Measurements from ENCODE around the gene SYNE2.
"Not testable (repeated sequence)": the region's sequence is repeated elsewhere in the genome, so short reads cannot be mapped to it uniquely, and the experiment has no call there.

Gene SYNE2

DNA sequence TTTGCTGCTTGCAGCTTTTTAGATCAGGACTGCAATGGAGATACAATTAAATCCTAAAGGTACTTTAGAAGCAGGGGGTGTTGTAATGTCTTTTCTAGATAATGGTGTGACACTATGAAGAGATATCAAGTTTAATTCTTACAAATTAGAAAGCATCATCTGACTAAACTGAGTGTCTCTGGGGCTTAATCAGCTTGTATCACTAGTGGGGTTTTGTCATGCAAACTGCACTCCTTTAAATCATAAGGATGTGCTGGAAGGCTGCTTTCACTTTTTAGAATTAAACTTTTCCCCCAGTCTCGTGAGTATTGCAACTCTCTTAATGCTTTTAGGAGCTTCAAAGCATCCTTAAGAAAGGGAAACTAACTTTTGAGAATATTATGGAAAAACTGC is 222.8 kb downstream of the SYNE2 start:
- DNase-seq (ENCODE audit: low read depth): no peak

DNA sequence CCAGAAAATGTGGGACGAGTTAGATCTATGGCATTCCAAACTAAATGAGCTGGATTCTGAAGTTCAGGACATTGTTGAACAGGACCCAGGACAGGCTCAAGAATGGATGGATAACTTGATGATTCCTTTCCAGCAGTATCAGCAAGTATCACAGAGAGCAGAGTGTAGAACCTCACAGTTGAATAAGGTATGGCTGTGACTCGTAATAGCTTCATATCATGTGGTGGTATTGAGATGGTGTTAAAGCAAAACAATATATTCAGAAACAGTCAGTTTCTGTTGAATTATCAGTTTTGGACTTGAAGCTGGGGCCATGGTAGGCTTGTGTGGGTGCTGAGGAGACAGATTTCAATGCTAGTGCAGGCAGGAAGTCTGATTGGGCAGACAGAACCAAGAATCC is 227.6 kb downstream of the SYNE2 start:
- DNase-seq (ENCODE audit: low read depth): no peak

DNA sequence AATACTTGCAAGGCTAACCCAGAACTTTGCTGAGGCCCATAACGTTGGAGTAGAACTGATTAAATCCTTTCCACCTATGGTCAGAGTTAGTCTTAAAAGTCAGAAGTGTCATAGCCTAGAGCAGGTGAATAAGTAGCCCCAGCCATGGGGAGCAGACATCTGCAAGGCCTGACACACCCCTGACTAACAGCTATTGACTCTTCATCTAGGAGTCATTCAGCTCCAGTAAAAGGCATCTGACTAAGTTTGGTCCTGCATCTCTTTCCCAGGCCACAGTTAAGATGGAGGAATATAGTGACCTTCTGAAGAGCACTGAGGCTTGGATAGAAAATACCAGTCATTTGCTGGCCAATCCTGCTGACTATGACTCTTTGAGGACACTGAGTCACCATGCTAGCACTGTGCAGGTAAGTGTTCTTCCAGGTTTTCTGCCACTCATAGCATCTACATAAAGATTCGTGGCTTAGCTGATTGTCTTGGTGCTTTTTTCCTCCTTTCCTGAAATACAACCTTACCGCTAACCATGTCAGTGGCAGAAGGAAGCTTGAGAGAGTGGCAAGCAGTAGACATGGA is 228.5 kb downstream of the SYNE2 start:
- DNase-seq (ENCODE audit: low read depth): no peak

DNA sequence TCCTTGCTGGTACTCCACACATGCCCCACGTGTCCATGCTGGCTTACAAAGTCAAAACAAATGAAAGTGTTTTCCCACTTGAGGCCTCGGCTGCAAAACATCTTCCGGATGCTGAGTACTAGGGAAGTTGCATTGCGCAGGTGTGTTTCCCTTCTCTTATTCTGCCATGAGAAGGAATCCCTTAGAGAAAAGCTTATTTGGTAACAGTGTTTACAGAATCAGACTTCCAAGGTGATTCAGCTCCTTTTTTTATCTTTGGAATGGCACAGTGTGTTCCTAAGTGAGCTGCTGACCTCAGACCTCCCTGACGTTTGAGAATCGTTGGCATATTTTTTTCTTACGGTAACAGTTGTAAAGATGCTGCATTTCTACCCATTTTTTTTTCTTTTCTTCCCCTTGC is 230.0 kb downstream of the SYNE2 start:
- DNase-seq (ENCODE audit: low read depth): no peak

DNA sequence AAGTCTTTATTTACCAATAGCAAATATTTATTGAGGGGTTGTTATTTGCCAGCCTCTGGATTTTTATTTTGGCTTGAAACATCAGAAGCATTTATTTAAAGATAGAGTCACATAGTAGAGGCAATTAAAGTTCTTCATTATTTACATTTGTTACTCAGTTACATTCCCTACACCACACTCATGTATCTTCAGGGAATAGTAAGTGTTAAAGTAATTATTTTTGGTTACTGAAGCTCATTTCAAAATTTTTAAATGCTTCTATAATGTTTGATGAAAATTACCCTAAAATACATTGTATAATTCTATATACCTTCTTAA is 235.8 kb downstream of the SYNE2 start:
- DNase-seq (ENCODE audit: low read depth): no peak

DNA sequence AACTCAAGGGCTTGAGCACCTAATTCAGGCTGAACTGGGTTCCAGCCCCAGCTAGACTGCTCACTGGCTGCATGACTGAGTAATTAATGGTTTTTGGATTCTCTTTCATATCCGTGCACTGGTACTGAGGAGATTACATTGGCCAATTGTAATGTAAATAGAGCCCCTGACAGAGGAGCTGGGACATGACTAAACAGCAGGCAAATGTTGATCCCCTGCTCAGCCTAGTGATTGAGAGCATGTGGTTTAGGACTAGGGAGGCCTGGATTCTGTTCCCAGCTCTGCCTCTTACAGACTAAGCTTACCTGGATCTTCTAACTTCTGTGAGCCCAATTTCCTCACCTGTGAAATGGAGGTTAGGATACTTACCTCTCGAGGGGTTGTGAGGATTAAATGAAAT is 237.1 kb downstream of the SYNE2 start:
- DNase-seq (ENCODE audit: low read depth): no peak

DNA sequence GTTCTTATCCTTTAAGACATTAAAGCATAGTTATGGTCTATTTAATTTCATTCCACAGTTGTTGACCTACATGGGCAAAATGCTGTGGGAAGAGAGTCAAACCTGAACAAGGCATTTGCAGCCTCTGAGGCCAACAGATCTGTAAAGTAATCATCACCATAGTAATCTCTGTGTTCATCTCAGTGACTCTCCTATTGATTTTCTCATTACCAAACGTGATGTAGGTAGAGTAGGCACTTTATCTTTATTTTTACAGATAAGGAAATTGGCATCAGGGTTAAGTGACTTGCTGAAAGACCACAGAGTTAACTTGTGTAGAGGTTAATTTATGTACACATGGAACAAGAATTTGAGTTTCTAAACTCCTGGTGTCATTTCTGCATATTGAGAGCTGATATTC is 238.4 kb downstream of the SYNE2 start:
- no peak for DNase-seq (ENCODE audit: low read depth)

DNA sequence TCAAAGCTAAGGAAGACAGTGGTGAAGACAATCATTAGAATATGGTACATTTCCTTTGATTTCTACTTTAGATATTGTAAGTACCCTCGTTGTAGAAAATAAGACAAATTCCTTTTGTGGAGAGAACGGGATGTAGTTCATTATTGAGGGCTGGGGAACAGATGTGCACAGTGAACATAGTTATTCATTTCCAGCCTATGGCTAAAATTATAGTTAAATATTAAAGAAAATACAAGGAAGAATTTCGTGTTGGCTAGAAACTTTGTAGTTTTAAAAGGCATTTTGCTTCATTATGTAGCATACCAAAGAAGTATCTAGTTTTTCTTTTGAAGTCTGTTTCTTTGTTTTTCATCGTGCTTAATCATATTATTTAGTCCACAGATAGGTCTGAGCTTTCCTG is 239.5 kb downstream of the SYNE2 start:
- no peak for DNase-seq (ENCODE audit: low read depth)

DNA sequence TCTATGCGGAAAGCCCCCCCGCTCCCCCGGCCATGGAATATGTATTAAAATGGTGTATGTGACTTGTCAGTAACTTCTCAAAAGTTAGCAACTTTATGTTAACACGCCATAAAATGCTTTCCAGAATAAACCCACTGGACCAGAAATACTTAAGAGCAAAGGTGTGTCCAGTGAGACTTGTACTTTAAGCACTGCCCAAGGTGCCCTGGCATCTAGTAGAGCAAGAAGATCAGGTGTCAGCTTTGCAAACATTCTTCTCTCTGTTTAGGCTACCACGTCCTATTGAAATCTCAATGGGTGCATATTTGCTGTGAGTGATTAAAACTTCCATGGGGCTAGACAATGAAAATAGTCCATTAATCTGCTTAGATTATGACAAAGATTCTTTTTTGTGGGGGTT is 240.1 kb downstream of the SYNE2 start:
- DNase-seq (ENCODE audit: low read depth): no peak

DNA sequence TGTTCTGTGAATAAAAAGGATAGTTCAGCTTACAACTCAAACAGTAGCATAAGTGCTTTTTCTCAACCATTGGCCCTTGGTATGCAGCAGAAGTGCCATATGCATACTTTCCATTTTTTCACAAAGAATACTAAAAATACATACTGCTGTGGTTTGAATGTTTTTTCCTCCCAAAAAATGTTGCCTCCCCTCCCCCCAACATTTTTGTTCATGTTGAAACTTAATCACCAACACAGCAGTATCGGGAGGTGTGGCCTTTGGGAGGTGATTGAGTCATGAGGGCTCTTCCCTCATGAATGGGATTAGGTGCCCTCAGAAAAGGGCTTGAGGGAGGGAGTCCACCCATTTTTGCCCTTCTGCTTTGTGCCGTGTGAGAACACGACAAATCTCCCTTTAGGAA is 242.8 kb downstream of the SYNE2 start:
- no peak for DNase-seq (ENCODE audit: low read depth)

DNA sequence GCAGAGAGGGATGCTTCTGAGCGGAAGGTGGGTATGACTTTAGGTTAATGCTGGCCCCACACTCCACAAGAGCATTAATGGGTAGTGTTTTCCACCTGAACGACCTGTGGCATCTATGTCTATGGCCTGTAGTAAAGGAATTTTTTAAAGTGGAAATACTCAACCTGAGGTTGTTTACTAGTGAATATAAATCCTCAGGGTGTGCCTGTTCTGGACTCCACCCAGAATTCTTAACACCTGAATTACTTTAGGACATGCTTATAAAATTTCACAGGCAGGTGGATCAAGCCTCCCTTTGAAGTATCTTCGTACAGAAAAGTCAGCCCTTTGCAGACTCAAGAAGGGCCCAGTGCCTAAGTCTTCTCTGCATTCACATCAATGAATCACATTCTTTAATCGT is 245.3 kb downstream of the SYNE2 start:
- no peak for DNase-seq (ENCODE audit: low read depth)

DNA sequence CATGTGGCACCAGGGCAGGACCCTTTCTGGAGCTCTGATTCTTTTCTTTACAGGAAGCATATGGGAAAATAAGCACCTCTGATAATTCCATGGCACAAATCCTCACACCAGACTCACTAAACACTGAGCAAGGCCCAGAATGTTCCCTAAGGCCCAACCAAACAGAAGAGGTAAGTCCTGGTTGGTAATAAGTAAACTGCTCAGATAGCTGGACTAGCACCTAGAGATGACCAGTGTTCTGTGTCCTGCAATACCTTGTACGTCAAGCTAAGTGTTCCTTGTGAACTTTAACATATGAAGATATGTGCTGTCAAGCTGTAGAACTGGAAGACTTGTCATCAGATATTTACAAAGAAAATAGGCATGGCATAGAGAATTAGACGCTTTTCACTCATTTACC is 254.6 kb downstream of the SYNE2 start:
- DNase-seq (ENCODE audit: low read depth): no peak

DNA sequence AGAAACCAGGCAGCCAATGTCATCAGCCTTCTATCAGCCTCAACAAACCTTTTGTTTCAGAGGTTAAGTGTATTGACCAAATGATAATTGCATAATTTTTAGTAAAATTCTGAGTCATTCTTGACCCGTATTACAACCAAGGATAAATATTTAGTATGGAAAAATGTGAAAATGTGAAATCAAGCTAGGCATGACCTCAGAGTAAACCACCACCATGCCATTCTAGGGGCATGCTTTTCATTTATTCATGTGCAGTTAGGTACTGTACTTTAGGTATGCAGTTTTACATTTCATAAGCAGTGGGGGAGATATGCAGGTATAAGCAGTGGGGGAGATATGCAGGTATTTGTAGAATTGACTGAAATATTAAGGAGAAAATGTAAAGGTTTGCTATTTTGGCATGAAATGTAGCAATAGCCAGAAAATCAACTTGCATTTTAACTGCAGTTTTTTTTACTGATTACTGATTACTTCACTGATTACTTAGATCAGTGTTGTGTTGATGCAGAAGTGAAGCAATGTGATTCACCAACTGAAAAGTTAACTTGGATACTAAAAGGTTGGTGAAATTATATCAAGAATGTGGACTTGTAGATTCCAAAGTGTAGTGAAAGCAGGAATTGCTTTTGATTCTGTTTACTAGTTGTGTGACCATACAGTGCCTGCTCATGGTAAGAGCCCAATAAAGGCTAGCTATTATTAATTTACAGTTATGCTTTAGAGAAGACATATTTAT is 257.2 kb downstream of the SYNE2 start:
- DNase-seq (ENCODE audit: low read depth): no peak

DNA sequence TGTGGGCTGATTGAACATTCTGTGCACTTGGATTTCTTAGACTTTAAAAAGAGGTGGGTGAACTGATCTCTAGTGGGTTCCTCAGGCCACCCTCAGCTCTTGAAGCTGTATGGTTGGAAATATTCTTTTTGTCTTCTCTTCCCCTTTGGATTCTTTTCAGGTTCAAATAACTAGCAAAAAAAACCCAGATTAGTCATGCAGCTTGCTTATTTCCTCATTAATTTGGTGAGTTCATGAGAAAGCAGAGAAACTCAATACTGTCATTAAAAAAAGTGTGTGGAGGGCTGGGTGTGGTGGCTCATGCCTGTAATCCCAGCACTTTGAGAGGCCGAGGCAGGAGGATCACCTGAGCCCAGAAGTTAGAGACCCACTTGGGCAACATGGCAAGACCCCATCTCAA is 258.0 kb downstream of the SYNE2 start:
- no peak for DNase-seq (ENCODE audit: low read depth)

DNA sequence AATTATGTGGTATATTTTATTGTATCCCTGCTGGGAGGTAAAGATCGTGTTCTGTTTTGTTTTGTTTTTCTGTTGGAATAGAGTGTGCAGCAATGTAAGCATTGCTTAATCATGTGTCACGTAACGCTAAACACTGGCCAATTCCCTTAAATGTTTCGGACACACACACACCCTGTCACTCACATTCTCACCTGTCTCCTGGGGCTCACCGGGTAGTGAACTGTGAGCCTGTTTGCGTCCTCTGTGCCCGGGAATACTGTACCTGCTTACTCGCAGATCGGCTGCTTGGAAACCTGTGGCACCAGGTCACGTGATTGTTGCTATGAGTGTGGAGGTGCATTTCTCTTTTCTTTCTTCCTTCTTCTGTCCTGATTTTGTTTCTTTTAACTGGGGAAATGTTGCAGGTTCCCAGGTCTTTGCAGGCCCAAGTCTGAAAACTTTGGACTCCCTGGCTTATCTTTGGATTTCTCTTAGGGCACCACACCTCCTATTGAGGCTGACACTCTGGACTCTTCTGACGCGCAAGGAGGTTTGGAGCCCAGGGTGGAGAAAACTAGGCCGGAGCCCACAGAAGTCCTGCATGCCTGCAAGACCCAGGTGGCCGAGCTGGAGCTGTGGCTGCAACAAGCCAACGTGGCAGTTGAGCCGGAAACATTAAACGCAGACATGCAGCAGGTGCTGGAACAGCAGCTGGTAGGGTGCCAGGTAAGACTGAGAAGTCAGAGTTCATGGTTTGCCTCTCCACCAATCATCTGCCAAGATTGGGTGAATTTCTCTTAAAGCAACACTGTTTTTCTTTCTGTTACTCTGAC is 260.3 kb downstream of the SYNE2 start:
- DNase-seq (ENCODE audit: low read depth): no peak

DNA sequence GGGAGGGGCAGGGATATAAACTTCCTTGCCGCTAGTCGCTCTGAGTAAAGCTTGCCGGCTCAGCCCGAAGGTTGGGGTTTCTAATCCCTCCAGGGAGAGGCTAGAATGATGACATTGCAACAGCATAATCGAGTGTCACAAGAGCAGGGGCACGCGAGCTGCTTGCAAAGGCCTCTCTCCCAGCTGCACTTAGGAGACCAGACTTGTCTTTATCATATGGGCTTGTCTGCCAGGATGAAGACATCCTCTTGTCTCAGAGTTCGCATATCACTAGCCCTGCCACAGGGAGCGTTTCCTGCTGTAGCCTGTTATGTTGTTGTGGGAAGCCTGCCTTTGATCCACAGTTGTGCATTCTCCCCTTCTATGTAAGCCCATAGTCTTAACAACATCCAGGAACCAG is 261.4 kb downstream of the SYNE2 start:
- DNase-seq (ENCODE audit: low read depth): no peak

DNA sequence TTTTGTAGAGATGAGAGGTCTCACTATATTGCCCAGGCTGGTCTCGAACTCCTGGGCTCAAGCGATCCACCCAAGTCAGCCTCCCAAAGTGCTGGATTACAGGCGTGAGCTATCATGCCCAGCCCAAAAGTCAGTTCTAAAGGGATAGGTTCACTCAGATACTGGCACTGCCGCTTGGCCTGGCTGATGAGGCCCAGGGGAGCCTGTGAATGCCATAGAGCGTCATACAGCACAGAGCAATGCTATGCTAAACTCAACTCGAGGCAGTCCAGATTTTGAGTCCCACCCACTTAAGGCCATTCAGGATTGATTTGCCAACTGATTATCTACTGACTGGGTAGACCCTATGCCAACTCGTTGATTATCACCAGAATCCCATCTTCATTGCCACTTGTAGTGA is 262.0 kb downstream of the SYNE2 start:
- no peak for DNase-seq (ENCODE audit: low read depth)

DNA sequence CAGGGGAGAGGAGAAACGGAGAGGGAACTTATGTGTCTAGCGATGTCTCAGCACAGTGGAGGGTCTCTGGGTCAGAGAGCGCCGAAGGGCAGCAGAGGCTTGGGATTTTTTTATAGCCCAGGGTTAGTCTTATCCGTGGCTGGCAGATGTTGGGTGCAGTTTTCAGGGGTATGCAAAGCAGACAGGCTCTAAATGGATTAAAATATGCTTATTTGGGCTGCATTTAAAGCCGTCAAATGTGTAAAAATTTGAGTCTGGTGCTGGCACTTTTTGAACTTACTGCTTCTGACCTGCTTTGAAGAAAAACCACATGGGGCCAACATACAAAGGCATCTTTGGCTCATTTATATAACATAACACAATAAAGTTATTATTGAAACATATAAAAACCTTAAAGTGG is 262.6 kb downstream of the SYNE2 start:
- no peak for DNase-seq (ENCODE audit: low read depth)

DNA sequence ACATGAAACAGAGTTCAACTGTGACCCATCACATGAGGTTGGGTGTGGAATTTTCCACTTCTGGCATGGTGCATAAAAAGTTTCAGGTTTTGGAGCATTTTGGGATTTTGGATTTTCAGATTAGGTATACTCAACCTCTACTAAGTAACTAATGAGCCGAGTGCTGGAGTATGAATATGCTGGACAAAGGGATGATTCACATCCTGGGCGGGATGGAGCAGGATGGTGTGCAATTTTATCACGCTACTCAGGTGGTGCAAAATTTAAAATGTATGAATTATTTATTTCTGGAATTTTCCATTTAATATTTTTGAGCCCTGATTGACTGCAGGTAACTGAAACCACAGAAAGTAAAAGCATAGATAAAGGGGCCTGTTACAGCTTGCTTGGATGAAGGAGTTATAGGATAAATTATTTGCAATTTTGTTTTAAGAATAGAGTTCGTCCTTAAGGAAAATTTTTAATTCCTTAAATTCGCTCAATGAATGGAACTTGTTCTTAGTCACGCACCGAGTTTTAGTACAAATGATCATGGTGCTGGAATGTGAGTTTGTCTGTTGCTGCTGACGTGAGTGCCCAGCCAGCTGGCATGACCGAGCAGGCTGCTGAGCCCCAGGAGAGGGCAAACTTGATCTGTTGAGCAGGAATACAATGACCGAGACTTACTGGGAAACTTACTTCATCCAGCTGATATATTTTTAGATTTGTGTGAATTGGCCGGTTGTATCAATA is 265.0 kb downstream of the SYNE2 start:
- no peak for DNase-seq (ENCODE audit: low read depth)

DNA sequence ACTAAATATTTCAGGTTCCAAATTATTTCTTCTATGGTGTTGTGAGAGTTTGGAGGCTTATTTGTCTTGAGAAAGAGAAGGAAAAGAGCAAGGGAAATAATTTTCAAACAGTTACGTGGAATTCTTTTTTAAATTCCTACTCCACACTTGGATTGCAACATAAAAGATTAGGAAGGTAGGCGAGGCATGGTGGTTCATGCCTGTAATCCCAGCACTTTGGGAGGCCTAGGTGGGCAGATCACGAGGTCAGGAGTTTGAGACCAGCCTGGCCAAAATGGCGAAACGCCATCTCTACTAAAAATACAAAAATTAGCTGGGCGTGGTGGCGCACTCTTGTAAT is 265.6 kb downstream of the SYNE2 start:
- not testable (repeated sequence) for DNase-seq (ENCODE audit: low read depth)

DNA sequence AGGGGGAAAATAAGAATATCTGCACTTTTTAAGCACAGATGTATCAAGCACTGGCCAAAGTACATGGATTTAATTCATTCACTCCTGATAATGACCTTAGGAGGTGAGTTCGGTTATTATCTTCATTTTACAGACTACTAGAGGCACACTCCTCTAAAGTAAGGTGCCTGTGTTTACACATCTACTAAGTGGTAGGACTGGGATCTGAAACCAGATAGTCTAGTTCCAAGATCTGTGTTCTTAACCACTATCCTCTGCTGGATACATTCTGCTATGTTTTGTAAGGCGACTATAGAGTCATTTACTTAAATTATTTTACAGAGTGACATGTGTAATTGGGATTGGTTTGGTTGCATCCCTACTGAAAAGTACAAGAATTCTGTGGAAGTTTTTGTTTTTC is 266.1 kb downstream of the SYNE2 start:
- DNase-seq (ENCODE audit: low read depth): no peak

DNA sequence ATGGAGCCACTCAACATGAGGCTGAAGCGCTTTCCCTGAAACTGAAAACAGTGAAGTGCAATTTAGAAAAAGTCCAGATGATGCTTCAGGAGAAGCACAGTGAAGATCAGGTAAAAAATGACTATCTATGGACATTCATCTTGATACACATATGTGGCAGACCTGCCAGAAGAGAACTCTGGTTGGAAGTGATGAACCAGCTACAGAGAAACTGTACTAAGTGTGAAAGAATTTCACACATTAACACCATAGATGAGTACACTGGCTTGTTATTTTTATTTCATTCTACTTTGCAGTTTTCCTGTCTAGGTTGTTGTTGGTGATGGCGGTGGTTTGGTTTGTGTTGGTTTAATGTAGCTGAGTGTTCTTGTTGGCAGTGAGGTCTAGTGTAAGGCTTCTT is 266.7 kb downstream of the SYNE2 start:
- DNase-seq (ENCODE audit: low read depth): no peak

DNA sequence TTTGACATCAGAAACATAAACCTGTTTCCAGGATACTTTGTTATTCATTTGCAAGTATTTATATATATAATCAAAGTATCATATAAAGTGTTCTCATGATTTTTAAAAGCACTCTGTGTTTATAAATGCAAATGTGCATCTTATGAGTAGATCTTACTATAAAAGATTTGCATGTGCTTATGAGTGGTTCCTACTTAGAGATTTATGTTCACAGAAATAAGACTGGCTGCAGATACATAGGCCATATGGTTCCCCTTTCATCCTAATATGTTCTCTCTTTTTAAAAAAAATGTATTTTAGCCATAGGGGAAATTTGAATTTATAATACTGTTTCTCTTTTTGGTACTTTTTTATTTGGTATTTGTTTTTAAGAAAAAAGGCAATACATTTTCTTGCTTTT is 267.2 kb downstream of the SYNE2 start:
- no peak for DNase-seq (ENCODE audit: low read depth)

Data from stimulated activated CD8-positive, alpha-beta memory T cell treated with anti-CD3 and anti-CD28 coated beads, Interleukin-12 subunit alpha, Interleukin-12 subunit beta, amount 100 ng/mL, for 4 hours (primary cell).